GM21737 (cell line): ENCODE data around the gene SH3PXD2A.

Experiments
- ATAC-seq: cut with Tn5 transposase; IDR thresholded peaks from one replicate; pipeline ENCODE4 v1.9.1; 2021; ENCODE audit warnings: mild to moderate bottlenecking, moderate library complexity; ENCODE audit not compliant: unreplicated experiment

The SH3PXD2A gene

DNA sequence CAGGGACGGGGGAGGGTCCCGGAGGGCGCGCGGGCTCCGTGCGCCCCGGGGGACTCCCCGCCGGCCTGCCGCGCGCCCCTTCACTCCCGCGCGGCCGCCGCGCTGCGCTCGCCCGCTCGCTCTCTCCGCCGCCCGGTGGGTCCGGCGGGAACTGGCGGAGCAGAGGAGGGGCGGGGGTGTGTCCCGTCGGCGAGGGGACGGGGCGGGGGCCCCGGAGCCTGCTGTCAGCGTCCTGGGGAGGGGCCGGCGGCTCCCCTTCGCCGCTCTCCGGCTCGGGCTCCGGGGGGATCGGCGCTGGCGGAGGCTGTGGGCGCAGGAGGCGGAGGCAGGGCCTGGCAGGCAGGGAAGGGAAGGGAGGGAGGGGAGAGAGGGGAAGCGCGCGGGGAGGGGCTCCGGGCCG lies at the start of gene SH3PXD2A:
Gene SH3PXD2A (minus strand): TSS at position 153 of the 400 bp plus-strand sequence. CDS start 310 bp downstream, outside the sequence.
- no peak for ATAC-seq

GRCh38 chr10:103901299-103901698 lies 45.9 kb upstream of the SH3PXD2A start:
- no peak for ATAC-seq

DNA sequence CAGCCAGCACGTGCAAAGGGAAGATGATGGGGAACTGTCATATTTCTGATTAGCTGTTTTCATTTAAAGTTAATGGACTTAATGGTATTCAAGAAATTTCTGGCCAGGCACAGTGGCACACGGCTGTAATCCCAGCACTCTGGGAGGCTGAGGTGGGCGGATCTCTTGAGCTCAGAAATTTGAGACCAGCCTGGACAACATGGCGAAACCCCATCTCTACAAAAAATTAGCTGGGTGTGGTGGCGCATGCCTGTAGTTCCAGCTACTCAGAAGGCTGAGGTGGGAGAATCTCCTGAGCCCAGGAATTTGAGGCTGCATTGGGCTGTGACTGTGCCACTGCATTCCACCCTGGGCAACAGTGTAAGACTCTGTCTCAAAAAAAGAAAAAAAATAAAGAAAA lies 43.9 kb upstream of the SH3PXD2A start:
- ATAC-seq, result no peak

- no peak for ATAC-seq
Measured at GRCh38 chr10:103897241-103897774, 41.9 kb upstream of the SH3PXD2A start.

DNA sequence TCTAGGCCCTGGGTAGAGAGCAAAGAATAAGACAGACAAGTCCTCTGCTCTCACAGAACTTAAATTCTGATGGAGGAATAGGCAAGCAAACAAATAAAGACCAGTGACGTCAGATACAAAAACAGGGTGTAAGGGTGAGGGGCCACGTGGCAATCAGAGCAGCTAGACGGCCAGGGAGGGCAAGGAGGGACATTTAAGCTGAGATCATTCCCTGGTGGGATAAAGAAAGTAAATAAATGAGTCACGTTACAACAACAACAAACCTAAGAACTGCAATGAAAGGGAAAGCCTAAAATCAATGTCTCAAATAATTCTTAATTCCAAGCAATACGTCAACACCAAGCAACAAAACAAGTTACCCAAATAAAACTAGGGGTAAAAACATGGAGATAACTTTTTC lies 40.8 kb upstream of the SH3PXD2A start:
- no peak for ATAC-seq

GRCh38 chr10:103895411-103896186 lies 40.2 kb upstream of the SH3PXD2A start:
- ATAC-seq, result no peak

DNA sequence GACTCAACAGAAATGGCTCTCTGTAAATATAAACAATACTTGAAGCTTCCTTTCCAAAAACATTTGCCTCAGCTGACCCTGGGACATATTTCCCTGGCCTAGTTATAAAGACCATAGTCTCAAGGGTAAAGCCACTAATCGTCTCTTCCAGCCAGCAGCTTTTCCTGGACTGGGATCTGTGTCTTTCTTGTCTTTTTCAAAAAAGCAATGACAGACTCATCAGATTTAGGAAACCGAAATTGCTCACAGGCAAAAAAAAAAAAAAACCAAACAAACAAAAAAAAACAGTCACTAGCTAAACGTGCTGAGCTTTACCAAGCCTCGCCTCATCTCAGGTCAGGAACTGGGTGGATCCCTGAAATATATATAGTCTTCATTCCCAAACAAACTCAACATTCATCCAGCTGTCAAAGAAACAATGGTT lies 39.1 kb upstream of the SH3PXD2A start:
- no peak for ATAC-seq

GRCh38 chr10:103893817-103894216 lies 38.4 kb upstream of the SH3PXD2A start:
- ATAC-seq, result no peak

DNA sequence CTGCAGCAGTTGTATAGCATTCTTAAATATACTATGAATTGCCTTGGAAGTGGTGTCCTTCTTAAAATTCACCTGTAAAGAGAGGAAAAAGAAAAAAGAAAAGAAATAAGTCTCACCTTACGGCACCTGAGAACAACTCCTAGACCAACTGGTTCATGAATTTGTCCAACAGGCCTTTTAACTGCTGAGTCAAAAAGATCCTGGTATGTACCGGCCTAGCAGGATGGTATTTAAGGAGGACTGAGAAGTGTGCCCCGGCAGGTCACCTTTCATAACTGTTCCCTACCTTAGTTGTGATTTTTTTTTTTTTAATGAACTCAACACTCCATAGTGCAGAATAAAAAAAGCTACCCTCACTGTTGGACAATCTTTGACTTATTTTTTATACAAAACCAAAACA lies 36.8 kb upstream of the SH3PXD2A start:
- ATAC-seq, result no peak

DNA sequence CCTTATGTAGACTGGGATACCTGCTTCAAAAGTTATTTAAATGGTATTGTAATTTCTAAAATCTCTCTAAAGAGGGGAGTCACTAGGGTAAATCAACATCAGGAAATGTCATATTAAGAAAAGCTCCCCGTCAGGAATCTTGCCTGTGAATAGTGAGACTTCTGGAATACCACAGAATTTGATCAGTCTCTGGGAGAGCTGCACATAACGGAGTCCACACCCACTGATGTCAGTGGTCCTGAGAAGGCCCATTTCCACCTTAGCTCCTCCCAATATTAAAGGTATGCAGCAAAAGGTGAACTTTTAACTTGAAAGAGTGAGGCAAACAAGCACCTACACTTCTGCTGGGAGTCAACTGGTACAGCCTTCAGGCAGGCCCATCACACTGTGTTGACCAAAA lies 35.3 kb upstream of the SH3PXD2A start:
- ATAC-seq, result no peak

DNA sequence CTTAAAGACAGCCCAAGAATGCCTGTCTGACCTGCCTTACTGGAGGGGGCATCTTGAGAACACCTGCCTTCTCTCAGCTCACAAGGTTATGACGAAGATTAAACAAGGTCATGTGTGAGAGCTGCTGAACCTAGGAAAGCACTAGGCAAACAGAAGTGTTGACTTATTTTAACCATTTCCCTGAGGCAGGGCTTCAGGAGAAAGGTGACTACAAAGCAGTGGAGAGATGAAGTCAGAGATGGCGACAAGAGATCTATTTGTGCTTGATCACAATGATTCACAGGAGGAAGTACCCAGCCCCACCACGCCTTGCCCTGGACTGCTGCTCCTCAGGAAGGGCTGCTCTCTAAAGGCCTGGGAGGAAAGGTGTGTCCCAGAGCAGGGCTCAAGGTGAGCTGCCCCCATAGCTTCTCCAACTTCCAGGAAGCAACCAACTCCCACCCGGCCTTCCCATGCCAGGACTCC lies 34.9 kb upstream of the SH3PXD2A start:
- no peak for ATAC-seq

- ATAC-seq, result no peak
Measured at GRCh38 chr10:103889121-103889720, 33.8 kb upstream of the SH3PXD2A start.

GRCh38 chr10:103888113-103888841 lies 32.9 kb upstream of the SH3PXD2A start:
- ATAC-seq, result no peak

GRCh38 chr10:103885617-103886016 lies 30.2 kb upstream of the SH3PXD2A start:
- no peak for ATAC-seq

DNA sequence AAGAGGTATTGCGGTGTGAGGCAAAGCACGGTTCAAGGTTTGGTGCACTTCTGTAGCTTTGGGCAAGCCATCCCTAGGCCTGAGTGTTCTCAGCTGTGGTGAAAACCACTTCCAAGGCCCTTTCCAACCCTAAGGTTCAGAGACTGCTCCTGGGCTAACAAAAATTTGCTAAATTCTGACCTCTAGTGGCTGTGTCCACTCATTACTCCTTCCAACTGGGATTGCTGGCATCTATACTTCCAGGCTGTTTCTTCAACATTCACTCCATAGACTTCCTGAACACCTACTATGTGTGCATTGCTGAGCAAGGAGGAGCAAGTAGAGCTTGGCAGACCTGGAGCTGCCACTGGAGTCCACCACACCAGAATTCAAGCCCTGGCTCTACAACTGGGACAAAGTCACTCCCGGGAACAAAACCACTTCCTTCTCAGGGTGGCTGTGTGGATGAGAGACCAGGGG lies 29.3 kb upstream of the SH3PXD2A start:
- ATAC-seq, result no peak

DNA sequence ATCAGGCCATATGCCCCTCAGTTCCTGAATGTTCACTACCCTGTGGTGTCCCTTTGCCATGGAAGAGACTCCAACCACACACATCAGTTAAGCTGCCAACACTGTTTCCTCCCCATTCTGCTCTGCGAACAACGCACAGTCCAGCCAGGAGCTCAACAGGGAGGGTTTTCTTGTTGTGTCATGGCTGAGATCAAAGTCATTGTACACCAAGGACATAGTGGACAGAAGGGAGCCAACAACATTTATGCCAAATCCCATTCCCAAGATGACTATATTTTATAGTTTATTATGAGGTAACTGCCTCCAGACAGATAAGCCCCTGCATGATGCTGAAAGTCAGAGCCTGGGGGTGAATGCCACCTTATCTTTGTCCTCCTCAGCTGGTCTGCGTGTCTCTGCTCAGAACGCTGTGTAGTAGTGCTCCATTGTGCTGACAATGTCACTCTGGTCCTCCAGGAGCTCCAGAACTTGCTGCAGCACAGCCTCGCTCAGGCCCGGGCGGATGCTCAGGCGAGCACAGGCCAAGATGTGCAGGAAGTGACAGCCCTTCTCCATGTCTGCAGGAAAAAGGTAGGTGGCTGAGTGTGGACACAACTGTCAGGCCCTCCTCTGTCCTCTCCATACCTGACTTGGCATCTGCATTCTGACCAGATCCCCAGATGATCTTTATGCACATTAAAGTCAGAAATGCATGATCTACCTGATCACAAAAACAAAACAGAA lies 27.1 kb upstream of the SH3PXD2A start:
- ATAC-seq, result no peak

GRCh38 chr10:103881416-103882284 lies 26.3 kb upstream of the SH3PXD2A start:
- no peak for ATAC-seq

GRCh38 chr10:103879831-103880230 lies 24.5 kb upstream of the SH3PXD2A start:
- ATAC-seq, result no peak

GRCh38 chr10:103879409-103879808 lies 24.0 kb upstream of the SH3PXD2A start:
- no peak for ATAC-seq

GRCh38 chr10:103877861-103878260 lies 22.5 kb upstream of the SH3PXD2A start:
- ATAC-seq, result no peak
